GM12878 (cell line): ENCODE results near the gene NUDT22. TPM values are rescaled to one million over a fixed set of nuclear protein-coding genes. Genes with fewer than 3 reads are reported as not detected.

Experiments
- E2F4 ChIP-seq: IDR thresholded peaks from 2 replicates; pipeline ENCODE4 v1.6.1; 2012; ENCODE audit warnings: low read depth, low read length, improper control_type of control experiment
- FOS ChIP-seq: IDR thresholded peaks from 3 replicates; pipeline ENCODE4 v1.6.1; 2011; ENCODE audit warnings: borderline replicate concordance; ENCODE audit not compliant: insufficient read length; ENCODE audit errors: extremely low read depth
- JUNB ChIP-seq: IDR thresholded peaks from 2 replicates; pipeline ENCODE4 v1.6.1; 2016; ENCODE audit warnings: antibody characterized with exemption, mild to moderate bottlenecking
- KAT2A ChIP-seq: conservative IDR thresholded peaks from 2 replicates; pipeline ENCODE4 v1.6.1; 2011; ENCODE audit warnings: low read depth, low read length; ENCODE audit not compliant: control insufficient read depth
- MAX ChIP-seq: IDR thresholded peaks from 2 replicates; pipeline ENCODE4 v1.6.1; 2012; ENCODE audit warnings: low read depth, low read length, improper control_type of control experiment
- MLLT1 ChIP-seq: fragments of 450-650 bp; IDR thresholded peaks from 2 replicates; pipeline ENCODE4 v1.6.1; 2016; ENCODE audit warnings: mild to moderate bottlenecking
- RBBP5 ChIP-seq: fragments of 200-600 bp; sonication (generic); conservative IDR thresholded peaks from 2 replicates; pipeline ENCODE4 v1.6.1; 2016
- SREBF1 ChIP-seq: IDR thresholded peaks from 2 replicates; pipeline ENCODE4 v1.6.1; 2012; ENCODE audit warnings: mild to moderate bottlenecking, low read length
- WRNIP1 ChIP-seq: IDR thresholded peaks from 2 replicates; pipeline ENCODE4 v1.6.1; 2011; ENCODE audit warnings: low read depth, low read length, improper control_type of control experiment, borderline replicate concordance
- ZBTB11 ChIP-seq: fragments of 450-650 bp; formaldehyde crosslinking; IDR thresholded peaks from 2 replicates; pipeline ENCODE4 v1.5.0; 2022; ENCODE audit warnings: mild to moderate bottlenecking, missing genetic modification characterization
- ZSCAN29 ChIP-seq: fragments of 450-650 bp; IDR thresholded peaks from 2 replicates; pipeline ENCODE4 v1.6.1; 2017; ENCODE audit warnings: mild to moderate bottlenecking, moderate library complexity
- polyA plus RNA-seq, 11 experiments: library from polyadenylated mRNA; depleted of rRNA in 4 of 11; unstranded in 6 of 11; stranded (reverse) in 5 of 11; fragments of >200 nt; fragmentation: Nextera tagmentation in 4 of 11; fragmentation: Illumina TruSeq in 1 of 11; extraction: Ambion mirVana in 4 of 11; extraction: Trizol in 1 of 11; gene quantifications; 1 replicate in 1 of 11; 2 replicates in 10 of 11; pipeline versions ENCODE4 v1.2.1 to v1.2.3, GENCODE V29; 2011 to 2016; ENCODE audit warnings: inconsistent platforms in 2 of 11, missing spikeins in 2 of 11, low read depth in 1 of 11
- total RNA-seq, 4 experiments: library from RNA; depleted of rRNA in 3 of 4; stranded (reverse); fragments of >200 nt in 3 of 4; fragmentation: Illumina TruSeq in 1 of 4; extraction: Trizol in 1 of 4; gene quantifications; 2 replicates each; pipeline versions ENCODE4 v1.2.1 to v1.2.3, GENCODE V29; 2013 to 2021

Gene NUDT22
- total and polyA plus RNA-seq, 10 of the 15 experiments (the other 5 are each of a cell fraction or from before 2014, with no cell fraction given) = 6.7 to 115 (median 64.7) TPM

GRCh38 chr11:64216879-64217278 lies 9.2 kb upstream of the NUDT22 start (continued):
- TF ChIP-seq RBBP5 (no peak), ZSCAN29 (no peak), MAX (no peak), E2F4 (no peak), SREBF1 (no peak), ZBTB11 (CRISPR knock-in tag) (no peak), JUNB (no peak), FOS (no peak), WRNIP1 (no peak), KAT2A (no peak), MLLT1 (no peak)
